Progenitor cell of endocrine pancreas (in vitro differentiated cells): ENCODE measurements around the gene JAG1. TPM values are rescaled to one million over a fixed set of nuclear protein-coding genes. Genes with fewer than 3 reads are reported as not detected.

ENCODE experiments used
- DNase-seq: peaks from one replicate; pipeline ENCODE4 v3.0.0; 2021; ENCODE audit warnings: low spot score; ENCODE audit not compliant: unreplicated experiment
- H3K27ac Mint-ChIP-seq: 2 replicates; pipeline ENCODE4 v1.8.0; 2021; ENCODE audit warnings: mild to moderate bottlenecking, moderate library complexity, mixed read lengths
- H3K27me3 Mint-ChIP-seq: 2 replicates; pipeline ENCODE4 v1.8.0; 2021; ENCODE audit warnings: mixed read lengths
- H3K36me3 Mint-ChIP-seq: 2 replicates; pipeline ENCODE4 v1.8.0; 2022; ENCODE audit warnings: mixed read lengths; ENCODE audit not compliant: insufficient read depth
- H3K4me1 Mint-ChIP-seq: 2 replicates; pipeline ENCODE4 v1.8.0; 2021; ENCODE audit warnings: low read depth, mixed read lengths
- H3K4me3 Mint-ChIP-seq: 2 replicates; pipeline ENCODE4 v1.8.0; 2021; ENCODE audit warnings: low read depth, mild to moderate bottlenecking, moderate library complexity, mixed read lengths
- H3K9me3 Mint-ChIP-seq: 2 replicates; pipeline ENCODE4 v1.8.0; 2021; ENCODE audit warnings: low read depth, mixed read lengths
- CTCF ChIP-seq: fragments of 200-600 bp; sonication (generic); IDR thresholded peaks from one replicate; pipeline ENCODE4 v1.5.0; 2021; ENCODE audit warnings: antibody characterized with exemption, mild to moderate bottlenecking; ENCODE audit not compliant: unreplicated experiment
- total RNA-seq: library from RNA; stranded (reverse); gene quantifications from 2 replicates; pipeline ENCODE4 v1.2.1, GENCODE V29; 2021

Gene JAG1
- total RNA-seq, 1 donor from 2014 or later: 277 TPM

- no peak overlapping the region for H3K27ac Mint-ChIP-seq
Observed at GRCh38 chr20:10636326-10636818, 37.4 kb downstream of the JAG1 start.

GRCh38 chr20:10635476-10636208 lies 38.2 kb downstream of the JAG1 start:
- no peak for TF ChIP-seq CTCF
- Mint-ChIP-seq H3K27ac (no peak overlapping the region), H3K4me1 (peaks cover 11% of the 10 kb centered on the region), H3K36me3 (peaks cover 24% of the 10 kb centered on the region), H3K4me3 (no peak overlapping the region), H3K27me3 (no peaks in the 10 kb centered on the region), H3K9me3 (no peaks in the 10 kb centered on the region)
- no peak for DNase-seq

More at GRCh38 chr20:10636326-10636818, 37.4 kb downstream of the JAG1 start:
- no peak for DNase-seq
- TF ChIP-seq CTCF: no peak
- no peak overlapping the region for H3K4me3 Mint-ChIP-seq
- H3K9me3 Mint-ChIP-seq: no peaks in the 10 kb centered on the region
- H3K4me1 Mint-ChIP-seq: peaks cover 11% of the 10 kb centered on the region
- H3K27me3 Mint-ChIP-seq: no peaks in the 10 kb centered on the region
- peaks cover 28% of the 10 kb centered on the region for H3K36me3 Mint-ChIP-seq

- Mint-ChIP-seq H3K9me3 (no peaks in the 10 kb centered on the region), H3K4me1 (peaks cover 14% of the 10 kb centered on the region), H3K36me3 (peaks cover 22% of the 10 kb centered on the region), H3K27ac (no peak overlapping the region), H3K27me3 (no peaks in the 10 kb centered on the region), H3K4me3 (no peak overlapping the region)
- TF ChIP-seq CTCF: no peak
- no peak for DNase-seq
Observed at GRCh38 chr20:10634683-10635411, 39.0 kb downstream of the JAG1 start.

DNA sequence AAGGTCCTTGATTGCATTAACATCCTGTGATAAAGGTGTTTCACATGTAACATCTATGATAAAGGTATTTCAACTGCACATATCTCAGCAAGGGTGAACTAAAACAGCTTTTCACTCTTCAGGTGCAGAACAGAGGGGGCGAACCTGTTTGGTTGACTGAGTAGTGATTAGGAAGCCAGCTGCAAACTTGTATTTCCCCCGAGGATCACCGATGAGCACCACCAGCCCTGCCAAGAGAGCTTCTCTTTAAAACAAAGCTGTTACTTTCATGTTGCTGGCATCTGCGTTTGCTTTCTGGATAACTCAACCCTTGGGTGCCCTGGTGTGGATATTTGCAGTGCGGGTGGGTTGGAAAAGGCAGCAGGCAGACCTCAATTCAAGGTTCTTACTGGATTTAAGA lies 39.6 kb downstream of the JAG1 start:
- Mint-ChIP-seq H3K36me3 (peaks cover 17% of the 10 kb centered on the region), H3K27ac (no peak overlapping the region), H3K27me3 (no peaks in the 10 kb centered on the region), H3K9me3 (no peaks in the 10 kb centered on the region), H3K4me1 (peaks cover 14% of the 10 kb centered on the region), H3K4me3 (no peak overlapping the region)
- no peak for TF ChIP-seq CTCF
- no peak for DNase-seq

DNA sequence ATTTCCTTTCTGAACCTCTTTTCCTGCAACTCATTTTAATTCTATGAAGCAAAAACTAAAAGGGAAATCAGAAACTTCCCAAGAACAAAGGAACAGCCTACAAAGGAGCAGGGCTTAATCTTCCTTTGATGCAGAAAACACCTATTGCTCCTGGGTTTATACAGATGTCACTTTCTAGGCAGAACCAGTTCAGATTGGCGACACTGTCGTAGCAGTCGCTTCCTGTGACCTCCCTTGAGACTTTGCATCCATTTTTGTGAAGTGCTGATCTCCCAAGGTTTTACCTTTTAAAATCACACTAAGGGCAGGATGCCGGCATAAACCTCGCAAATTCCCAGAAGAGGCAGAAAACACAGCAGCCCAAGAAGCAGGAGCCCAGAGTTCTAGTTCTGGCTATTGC lies 40.1 kb downstream of the JAG1 start:
- H3K4me3 Mint-ChIP-seq: no peak overlapping the region
- peaks cover 15% of the 10 kb centered on the region for H3K36me3 Mint-ChIP-seq
- no peaks in the 10 kb centered on the region for H3K9me3 Mint-ChIP-seq
- no peak overlapping the region for H3K27ac Mint-ChIP-seq
- H3K4me1 Mint-ChIP-seq: peaks cover 14% of the 10 kb centered on the region
- TF ChIP-seq CTCF: no peak
- H3K27me3 Mint-ChIP-seq: no peaks in the 10 kb centered on the region
- no peak for DNase-seq
